Stimulated activated CD8-positive, alpha-beta memory T cell treated with anti-CD3 and anti-CD28 coated beads, Interleukin-15, amount 100 ng/mL, for 1 hour (primary cell): ENCODE data around the gene INSYN1.
"Not testable (repeated sequence)": the region's sequence is repeated elsewhere in the genome, so short reads cannot be mapped to it uniquely, and the experiment has no call there.

Source experiments
- DNase-seq: peaks from one replicate; pipeline ENCODE4 v3.0.0-alpha.2; 2020; ENCODE audit warnings: low read depth

INSYN1 gene, protein sequence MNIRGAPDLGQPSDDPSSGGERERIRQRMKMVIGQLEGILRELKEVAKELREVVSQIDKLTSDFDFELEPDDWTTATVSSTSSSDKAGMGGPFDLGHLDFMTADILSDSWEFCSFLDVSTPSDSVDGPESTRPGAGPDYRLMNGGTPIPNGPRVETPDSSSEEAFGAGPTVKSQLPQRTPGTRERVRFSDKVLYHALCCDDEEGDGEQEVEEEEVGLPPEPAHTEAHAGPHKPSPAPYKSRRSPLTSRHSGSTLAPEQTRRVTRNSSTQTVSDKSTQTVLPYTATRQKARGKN

DNA sequence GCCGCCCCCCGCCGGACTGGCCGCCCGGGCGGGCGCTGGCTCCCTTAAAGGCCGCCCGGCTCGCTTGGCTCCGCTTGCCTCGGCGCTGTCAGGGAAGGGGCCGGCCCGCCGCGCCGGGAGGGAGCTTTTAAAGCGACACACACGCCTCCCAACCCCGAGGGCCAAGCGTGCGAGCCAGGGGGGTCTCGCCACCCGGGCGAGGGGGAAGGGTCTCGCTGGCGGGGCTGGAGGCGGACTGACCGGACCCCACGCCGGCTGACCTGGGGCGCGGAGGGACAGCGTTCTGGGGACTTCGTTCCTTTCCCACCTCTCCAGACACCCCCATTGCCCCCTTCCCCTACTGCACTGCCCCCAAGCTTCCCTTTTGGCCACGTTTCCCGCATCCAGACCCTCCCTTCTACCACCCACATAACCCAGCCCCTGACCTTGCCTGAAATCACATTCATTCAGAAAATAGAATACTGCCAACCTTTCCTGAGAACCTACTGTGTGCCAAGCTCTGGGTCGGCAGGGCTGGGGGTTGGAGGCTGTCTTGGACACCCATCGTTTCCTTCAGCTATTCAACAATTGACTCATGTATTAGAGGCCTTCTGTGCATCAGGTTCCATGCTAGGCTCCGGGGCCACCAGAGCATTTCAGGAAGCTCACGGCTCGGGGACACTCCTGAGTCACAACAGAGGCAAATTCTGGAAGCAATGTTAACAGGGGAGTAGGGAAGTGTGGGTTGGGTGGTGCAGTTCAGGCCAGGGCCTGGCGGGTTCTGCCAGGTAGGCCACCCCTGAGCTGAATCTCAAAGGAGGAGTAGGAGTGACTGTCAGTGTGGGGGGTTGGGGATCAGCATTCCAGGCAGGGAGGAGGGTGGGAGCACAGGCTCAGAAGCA lies at the start of gene INSYN1:
Gene INSYN1 (minus strand): TSS at position 102 of the 881 bp plus-strand sequence. CDS start 2,221 bp downstream, outside the sequence.
- no peak for DNase-seq

DNA sequence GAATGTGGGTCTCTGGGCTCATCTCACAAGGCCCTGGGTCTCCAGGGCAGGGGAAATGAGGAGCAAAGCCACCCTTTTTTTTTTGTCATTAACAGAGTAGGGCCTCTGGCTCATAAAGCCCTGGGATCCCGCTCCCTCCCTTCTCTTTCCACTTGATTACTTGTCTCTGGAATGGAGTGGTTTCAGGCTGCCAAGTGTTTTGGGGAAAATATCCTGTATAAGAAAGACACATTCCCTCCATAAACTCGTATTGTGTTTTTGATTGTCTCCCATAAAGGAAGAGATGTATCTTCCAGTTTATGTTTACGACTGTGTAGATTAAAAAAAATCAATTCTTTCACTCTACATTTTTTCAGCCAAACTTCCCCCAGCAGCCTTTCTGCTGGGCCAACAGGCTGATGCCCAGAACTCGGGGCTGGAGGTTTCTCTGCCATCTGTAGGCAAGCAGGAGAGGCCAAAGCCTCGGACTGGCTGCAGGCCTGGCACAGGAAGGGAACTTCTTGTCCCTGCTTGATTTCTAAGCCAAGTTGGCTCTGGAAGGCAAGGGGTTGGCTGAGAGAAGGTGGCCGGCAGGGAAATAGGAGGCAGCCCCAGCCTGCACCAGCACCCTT lies 49.4 kb upstream of the INSYN1 start:
- no peak for DNase-seq

DNA sequence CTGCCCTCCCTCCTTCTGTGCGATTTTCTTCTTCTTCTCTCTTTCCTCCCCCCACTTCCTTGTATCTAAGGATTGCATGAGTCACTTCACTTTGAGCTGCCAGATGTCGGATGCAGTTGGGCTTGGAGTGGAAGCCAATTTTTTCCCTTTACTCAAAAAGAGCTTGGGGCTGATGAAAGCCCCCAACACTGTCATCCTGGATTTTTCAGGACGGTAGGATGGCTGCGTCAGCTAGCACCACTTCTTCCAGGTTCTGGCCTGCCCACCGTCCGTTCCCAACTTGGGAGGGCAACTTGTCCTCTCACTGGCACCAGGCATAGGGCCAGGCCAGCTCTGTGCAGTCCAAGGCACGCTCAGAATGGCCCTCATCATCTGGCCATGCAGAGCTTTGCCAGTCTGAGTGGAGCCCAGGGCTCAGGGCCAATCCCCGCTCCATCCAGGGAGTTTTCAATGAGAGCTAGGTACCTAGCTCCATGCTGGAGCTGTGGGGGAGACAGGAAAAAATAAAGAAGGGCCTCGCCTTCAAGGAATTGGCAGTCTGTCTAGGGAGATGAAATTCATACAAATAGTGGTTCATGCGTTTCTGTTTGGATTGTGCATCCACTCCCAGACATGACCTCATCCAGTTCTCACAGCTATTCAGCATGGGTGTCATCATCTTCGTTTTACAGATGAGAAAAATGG lies 47.7 kb upstream of the INSYN1 start:
- no peak for DNase-seq

DNA sequence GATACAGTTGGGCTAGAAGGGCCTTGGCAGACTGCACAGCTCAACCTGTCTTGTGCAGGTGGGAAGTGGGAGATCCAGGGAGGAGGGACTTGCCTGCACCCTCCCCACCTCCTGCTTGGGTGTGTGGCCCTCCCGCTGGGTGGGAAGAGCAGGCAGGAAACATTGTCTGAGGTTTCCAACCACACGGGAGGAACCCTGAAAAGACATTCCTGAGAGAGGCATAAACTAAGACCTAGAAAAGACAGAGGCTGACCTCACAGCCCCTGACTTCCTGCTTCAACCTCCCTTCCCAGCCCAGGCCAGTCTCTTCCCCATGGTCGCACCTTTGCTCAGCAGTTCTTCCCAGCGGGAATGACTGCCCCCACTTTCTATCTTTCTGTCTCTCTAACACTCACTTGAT lies 46.3 kb upstream of the INSYN1 start:
- no peak for DNase-seq

DNA sequence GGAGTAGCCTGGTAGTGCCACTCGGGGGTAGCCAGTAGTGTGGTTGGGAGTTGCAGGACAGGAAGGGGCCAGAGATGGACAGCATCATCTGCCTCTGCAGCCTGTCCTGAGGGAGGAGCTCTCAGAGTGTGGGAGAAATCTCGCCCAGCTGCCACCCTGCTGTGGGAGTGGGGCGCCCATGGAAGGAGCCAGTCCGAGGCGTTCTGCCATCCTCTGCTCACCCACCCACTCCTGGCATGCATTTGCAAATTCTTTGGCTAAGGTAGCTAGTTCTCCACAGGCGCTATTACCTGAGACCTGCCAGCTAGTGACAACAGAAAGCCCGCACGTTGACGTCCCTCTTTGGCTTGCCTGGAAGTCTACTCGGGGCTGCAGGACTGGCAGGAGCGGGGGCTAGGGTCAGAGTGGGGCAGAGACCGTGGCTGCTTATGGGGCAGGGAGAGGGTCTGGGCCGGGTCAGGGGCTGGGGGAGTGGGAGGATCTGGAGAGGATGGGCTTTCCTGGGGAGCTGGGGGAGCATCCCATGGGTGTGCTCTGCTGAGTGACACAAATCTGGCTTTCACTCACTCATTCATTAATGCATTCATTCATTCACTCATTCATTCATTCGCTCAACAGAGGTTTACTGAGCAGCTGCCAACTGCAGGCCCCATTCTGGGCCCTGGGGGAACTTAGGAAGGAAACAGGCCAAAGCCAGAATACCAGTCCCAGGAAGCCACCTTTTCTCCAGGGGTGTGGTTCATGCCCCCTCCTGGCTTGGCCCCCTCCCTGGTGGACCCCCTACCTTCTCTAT lies 44.4 kb upstream of the INSYN1 start:
- no peak for DNase-seq

DNA sequence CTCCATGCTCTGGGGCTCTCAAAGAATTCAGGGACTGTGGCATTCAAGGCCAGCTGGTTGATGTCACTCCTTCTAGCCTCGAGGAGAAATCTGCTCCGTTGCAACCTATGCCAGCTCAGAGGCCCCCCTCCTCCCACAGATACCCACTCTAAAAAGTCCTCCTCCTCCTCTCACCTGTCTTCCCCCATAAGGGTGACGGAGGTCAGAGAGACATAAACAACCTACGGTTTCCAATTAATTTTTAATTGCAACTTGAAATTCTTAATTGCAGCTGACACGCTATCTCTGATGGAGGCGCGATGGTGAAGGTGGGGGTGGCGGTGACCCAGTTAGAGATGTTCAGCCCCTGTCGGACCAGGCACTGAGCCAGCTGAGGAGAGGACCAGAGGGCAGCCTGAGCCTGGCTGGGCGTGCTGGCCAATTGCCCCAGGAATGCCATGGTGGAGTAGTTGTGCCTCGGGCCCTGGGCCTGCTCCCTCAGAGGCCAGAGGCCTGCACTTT lies 43.2 kb upstream of the INSYN1 start:
- DNase-seq, result no peak

DNA sequence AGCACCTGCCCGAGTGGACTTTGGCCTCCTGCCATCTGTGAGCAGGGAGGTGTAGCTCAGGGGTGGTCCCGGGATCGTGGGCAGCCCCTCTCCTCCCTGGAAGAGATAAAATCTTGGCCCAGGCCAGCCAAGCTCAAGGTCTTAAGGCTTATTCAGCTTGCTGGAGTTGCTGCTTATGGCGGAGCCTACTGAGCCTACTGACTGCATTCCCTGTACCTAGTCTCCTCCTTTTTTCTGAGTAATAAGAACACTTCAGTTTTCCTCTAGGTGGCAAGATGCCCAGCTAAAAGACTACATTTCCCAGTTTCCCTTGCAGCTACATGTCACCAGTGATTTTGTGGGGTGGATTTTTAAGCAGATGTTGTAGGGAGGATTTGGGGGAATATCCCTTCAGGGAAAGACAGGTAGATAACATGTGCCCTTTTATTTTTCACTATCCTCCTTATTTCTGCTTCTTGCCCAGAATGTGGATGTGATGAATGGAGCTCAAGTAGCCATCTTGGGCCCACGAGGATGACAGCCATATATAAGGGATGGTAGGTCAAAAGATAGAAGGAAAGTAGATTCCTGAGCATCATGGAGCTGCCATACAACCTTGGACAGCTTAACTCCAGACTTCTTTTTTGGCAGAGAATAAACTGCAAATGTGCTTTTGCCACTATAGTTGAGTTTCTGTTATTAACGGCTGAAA lies 41.4 kb upstream of the INSYN1 start:
- DNase-seq, result no peak

DNA sequence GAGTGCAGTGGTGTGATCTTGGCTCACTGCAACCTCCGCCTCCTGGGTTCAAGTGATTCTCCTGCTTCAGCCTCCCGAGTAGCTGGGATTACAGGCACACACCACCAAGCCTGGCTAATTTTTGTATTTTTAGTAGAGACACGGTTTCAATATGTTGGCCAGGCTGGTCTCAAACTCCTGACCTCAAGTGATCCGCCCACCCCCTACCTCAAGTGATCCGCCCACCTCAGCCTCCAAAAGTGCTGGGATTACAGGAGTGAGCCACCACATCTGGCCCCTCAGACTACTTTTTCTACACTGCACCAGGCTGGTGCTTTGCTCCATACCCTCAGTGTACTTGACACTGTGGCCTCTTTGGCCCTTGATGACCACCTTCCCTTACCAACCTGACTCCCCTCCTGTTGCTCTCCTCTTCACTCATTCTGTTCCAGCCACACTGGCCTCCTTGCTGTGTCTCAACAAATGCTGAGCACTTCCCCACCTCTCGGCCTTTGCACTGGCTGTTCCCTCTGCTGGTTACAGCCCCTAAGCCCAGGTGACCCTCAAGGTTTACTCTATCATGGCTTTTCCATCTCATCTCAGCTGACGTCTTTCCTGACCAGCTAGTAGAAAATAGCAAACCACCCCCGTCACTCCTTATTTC lies 39.9 kb upstream of the INSYN1 start:
- not testable (repeated sequence) for DNase-seq

DNA sequence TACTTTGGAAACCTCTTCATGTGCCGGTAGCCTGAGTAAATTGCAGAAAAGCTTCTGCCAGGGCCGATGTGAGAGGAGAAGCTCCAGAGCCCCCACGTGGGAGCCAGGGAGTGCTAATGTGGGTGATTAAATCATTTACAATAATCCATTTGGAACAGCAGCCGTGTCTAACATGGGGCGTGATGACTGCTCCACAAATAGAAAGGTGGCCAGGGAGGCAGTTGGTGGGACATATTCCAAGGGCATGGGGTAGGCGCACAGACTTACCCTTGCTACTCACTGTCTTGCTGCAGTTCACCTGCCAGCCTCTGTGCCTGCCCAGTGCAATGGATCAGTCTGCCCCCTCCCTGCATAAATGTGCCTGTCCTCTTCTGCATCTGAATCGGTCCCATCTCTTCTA lies 39.3 kb upstream of the INSYN1 start:
- no peak for DNase-seq

DNA sequence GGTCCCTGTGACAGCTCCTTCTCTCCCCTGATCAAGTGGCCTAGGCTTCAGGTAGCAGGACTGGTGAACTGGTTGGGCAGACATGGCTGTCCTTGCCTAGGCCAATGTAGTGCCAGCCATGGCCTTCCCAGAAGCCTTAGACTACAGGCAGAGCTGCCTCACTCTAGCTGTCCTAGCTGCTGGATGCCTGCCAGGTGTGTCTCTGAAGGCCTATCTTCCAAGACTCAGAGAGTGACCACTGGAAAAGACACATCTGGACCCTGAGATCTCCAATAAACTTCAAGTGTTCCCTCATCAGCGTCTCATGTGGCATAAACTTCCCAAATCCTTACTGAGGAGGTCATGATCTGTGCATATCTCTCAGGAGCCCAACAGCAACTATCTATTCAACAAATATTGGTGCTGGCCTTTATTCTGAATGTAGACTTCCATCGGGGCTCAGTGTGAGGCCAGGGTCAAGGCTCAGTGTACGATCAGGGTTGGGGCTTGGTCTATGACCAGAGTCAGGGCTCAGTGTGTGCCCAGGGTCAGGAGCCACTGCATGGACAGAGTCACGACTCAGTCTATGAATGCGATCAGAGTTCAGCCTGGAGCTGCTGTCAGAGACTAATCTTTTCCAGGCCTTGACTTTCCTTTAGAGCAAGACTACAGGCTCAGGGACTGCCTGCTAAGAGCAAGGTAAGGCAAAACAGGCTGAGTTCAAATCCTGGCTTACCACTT lies 36.5 kb upstream of the INSYN1 start:
- DNase-seq, result no peak

DNA sequence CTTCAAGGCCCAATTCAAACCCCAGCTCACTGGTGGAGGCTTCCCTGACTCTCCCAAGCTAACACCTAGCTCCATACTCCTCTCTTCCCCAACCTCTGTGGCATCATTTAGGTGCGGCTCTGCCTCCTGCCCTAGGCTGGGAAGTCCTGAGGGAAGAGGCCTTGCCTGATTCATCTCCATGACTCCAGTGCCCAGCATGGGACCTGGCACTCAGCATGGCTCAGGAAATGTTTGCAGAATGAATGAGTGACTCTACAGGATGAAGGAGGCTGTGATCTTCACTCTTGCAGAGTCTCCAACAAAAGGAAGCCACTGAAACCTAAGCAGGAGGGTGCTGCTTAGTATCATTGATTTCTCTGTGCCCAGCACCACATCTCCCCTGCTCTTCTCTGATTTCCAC lies 34.5 kb upstream of the INSYN1 start:
- no peak for DNase-seq

DNA sequence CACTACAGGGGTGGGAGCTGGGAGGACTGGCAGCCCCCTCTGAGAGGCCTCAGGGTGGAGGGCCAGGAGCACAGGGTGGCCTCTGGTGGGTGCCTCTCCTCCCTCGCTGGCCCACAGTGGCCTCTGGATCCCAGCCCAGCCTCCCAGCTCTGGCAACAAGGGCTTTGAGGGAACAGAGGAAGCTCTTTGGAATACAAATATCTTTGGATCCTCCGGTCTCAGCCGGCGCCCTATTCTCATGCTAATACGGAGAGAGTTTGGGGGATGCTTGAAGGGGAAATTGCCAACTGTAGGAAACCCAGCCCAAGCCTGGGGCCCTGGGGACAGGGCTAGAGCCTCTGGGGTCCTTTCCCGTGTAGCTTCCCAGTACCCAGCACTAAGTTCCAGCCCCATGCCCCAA lies 33.4 kb upstream of the INSYN1 start:
- no peak for DNase-seq

DNA sequence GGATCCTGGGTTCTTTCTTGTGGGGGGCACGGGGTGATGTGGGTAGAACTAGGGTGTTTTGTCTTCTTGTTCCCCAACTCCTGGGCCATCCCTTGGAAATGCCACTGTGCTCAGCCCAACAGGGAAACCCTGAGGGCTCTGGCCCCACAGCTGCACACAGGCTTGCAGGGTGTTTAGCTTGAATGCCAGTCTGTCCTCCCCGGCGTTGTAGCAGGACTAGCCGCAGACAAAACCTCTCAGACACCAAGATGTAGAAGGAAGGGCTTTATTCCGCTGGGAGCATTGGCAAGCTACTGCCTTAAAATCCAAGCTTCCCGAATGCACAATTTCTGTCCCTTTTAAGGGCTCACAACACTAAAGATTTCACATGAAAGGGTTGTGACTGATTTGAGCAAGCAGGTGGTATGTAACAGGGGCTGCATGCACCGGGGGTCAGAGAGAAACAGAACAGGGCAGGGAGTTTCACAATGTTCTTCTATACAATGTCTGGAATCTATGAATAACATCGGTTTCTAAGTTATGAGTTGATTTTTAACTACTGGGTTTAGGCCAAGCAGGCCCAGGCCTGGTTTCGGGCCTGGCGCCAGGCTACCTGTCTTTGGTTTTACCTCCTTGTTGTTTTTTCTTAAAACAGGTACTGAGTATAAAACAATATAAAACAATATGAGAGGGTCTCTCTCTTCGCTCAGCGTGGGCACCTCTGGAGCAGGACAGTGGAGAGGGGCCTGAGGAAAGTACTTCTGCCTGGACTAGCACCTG lies 32.3 kb upstream of the INSYN1 start:
- DNase-seq, result not testable (repeated sequence)

DNA sequence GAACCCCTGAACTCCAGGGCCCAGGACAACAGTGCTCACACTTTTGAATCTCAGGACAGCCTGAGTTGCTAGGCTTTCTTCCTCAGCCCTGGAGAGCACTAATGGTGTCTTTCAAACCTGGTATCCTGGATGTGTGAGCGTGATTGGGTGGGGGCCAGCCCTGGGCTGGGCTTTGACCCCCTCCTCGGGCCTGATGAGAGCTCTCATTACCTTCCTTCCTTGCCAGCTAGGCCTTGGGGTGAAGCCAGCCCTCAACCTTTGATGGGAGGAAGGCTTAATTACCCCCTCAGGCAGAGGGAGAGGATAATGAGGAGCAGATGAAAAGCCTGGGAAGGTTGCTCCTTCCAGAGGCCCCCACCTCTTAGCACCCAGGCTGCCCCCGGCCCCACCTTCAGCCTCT lies 31.1 kb upstream of the INSYN1 start:
- DNase-seq, result no peak

DNA sequence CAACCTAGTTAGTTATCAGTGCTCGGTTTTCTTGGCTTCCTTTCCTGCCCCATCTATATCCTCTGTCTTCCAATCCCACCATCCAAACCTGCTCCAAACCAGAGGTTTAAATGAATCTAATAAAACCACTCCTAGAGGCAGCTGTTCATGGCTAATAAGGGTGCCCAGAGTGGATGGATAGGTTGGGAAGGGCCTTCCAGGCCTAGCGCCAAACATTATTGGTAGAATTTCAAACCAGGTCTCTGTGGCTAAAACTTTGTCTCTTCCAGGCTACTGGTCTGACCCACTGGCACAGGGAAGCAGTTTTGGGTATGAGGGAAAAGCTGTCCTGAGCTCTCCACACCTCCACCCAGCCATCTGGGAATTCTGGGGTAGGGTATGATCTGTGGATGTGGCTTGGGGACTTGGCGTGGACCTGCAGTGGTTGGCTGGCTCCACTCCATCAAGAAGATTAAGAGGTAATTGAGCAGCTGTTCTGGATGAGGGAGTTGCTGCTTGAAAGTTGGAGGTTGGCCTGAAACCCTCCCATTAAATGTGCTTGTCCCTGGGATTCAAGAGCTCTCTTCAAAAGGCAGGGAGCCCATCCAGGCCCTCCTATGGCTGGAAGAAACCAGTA lies 29.3 kb upstream of the INSYN1 start:
- no peak for DNase-seq

DNA sequence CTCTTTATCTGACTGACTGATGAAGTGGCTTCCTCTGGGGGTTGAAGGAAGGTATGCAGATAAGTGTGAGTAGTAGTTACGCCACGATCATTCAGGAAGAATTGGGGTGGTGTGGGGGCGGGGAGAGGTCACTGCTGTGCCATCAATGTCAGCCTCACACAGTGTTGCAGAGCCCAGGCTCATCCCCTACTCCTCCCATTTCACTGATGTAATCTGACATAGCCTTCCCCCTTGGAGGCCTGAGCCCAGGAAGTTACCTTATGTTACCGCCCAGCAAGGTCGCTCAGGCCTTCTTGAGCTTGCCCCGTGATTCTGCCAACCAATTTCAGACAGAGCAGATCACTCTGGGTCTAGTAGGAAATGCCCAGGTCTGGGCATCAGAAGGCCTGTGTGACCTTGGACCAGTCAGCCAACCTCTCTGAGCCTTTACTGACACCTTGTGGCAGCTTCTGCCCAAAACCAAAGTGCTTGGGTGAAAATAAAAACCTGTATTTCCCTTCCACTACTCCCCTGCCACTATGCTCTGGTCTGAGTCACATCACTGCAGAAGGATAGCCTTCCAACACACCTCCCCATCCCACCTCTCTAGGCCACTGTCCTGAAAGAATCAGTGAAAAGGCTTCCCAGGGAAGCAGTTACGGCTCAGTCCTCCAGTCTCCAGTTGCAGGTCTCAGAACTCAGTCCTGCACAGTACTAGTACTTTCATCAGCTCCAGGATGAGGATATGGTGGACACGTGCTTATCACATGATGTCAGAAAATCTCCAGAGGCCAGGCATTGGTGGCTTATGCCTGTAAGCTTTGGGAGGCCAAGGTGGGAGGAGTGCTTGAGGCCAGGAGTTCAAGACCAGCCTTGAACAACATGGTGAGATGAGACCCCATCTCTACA lies 28.1 kb upstream of the INSYN1 start:
- no peak for DNase-seq

DNA sequence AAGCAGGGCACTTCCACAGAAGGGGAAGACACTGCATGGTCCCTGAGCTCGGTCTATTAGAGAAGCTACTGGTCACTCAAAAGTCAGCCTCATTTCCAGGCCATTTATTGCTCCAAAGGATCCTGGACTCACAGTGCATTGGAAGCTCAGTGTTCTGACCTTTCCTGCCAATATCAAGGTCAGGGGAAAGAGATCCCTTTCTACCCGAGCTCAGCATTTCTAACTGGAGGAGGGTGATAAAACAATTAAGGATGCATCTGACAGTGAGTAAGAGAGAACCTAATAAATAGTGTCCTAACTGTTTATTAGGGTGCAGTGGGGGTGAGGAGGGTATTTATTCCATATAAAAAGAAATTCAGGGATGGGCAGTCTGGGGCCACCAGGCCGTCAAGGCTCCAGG lies 26.8 kb upstream of the INSYN1 start:
- DNase-seq, result no peak
